DND-41 (cell line): ENCODE data around the gene ZNF248.

Experiments
- ATAC-seq: fragments of 200-7000 bp; cut with Tn5 transposase; 3 replicates; pipeline ENCODE4 v1.9.1; 2021; ENCODE audit warnings: low read depth; ENCODE audit not compliant: insufficient read depth
- DNase-seq: peaks from one replicate; pipeline ENCODE4 v3.0.0-alpha.2; 2020
- H2AFZ ChIP-seq: 2 replicates; pipeline ENCODE4 v1.6.0; 2012; ENCODE audit warnings: low read depth, low read length
- H3K27ac ChIP-seq: 2 replicates; pipeline ENCODE4 v1.5.1; 2012; ENCODE audit warnings: low read length, inconsistent platforms
- H3K27me3 ChIP-seq: fragments of 200-600 bp; sonication (generic); 2 replicates; pipeline ENCODE4 v1.6.0; 2012; ENCODE audit warnings: low read length, mild to moderate bottlenecking, inconsistent platforms; ENCODE audit not compliant: insufficient read depth, poor library complexity
- H3K36me3 ChIP-seq: 2 replicates; pipeline ENCODE4 v1.5.1; 2012; ENCODE audit warnings: low read length, inconsistent platforms; ENCODE audit not compliant: insufficient read depth
- H3K4me1 ChIP-seq: 2 replicates; pipeline ENCODE4 v1.5.1; 2012; ENCODE audit warnings: mild to moderate bottlenecking, low read length; ENCODE audit not compliant: insufficient read depth
- H3K4me2 ChIP-seq: 2 replicates; pipeline ENCODE4 v1.6.0; 2012; ENCODE audit warnings: mild to moderate bottlenecking, moderate library complexity, low read length, inconsistent platforms; ENCODE audit not compliant: insufficient read depth
- H3K4me3 ChIP-seq, 2 experiments: fragments of 200-600 bp in 1 of 2; shearing (Covaris generic) in 1 of 2; 2 replicates each; pipeline ENCODE4 v1.5.1; 2012 to 2016; ENCODE audit warnings: inconsistent platforms in 2 of 2, low read length in 2 of 2, mild to moderate bottlenecking in 2 of 2, low read depth in 1 of 2, moderate library complexity in 1 of 2
- H3K79me2 ChIP-seq: 2 replicates; pipeline ENCODE4 v1.6.0; 2012; ENCODE audit warnings: low read length, inconsistent platforms; ENCODE audit not compliant: insufficient read depth
- H3K9ac ChIP-seq: 2 replicates; pipeline ENCODE4 v1.6.0; 2012; ENCODE audit warnings: low read depth, mild to moderate bottlenecking, inconsistent platforms, low read length, moderate library complexity
- H3K9me3 ChIP-seq: 2 replicates; pipeline ENCODE4 v1.5.1; 2012; ENCODE audit warnings: low read length, moderate library complexity, mild to moderate bottlenecking, inconsistent platforms; ENCODE audit not compliant: insufficient read depth, severe bottlenecking
- H4K20me1 ChIP-seq: 2 replicates; pipeline ENCODE4 v1.6.0; 2012; ENCODE audit warnings: low read length; ENCODE audit not compliant: insufficient read depth
- EZH2 ChIP-seq: IDR thresholded peaks from 3 replicates; pipeline ENCODE4 v1.6.1; 2012; ENCODE audit warnings: borderline replicate concordance, low read depth, mild to moderate bottlenecking, moderate library complexity, low read length, inconsistent platforms; ENCODE audit not compliant: severe bottlenecking
- TF ChIP-seq, protein P1 (sequence below): IDR thresholded peaks from 2 replicates; pipeline ENCODE4 v1.5.1; 2012; ENCODE audit warnings: borderline replicate concordance, low read length, moderate library complexity, mild to moderate bottlenecking; ENCODE audit not compliant: poor library complexity, severe bottlenecking; ENCODE audit errors: extremely low read depth

The ZNF248 gene

DNA sequence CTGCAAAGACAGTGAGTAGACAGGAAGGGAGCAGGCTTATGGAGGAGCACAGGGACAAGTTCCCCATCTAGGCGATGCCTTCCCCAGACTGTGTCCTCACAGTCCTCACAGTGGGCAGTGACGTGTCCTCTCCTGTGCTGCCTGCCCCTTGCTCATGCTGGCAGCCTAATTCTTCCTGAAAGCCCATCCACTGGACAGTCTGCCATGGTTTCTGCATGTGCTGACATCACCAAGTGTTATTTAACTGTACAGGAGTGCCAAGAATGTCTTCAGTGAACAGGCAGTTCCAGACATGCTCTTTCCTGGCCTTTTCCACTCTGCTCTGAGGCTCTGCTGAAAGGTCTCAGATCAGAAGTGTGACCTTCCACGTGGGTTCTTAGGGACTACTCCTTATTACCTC, 54.1 kb downstream of the ZNF248 start:
- TF ChIP-seq, protein P1, sequence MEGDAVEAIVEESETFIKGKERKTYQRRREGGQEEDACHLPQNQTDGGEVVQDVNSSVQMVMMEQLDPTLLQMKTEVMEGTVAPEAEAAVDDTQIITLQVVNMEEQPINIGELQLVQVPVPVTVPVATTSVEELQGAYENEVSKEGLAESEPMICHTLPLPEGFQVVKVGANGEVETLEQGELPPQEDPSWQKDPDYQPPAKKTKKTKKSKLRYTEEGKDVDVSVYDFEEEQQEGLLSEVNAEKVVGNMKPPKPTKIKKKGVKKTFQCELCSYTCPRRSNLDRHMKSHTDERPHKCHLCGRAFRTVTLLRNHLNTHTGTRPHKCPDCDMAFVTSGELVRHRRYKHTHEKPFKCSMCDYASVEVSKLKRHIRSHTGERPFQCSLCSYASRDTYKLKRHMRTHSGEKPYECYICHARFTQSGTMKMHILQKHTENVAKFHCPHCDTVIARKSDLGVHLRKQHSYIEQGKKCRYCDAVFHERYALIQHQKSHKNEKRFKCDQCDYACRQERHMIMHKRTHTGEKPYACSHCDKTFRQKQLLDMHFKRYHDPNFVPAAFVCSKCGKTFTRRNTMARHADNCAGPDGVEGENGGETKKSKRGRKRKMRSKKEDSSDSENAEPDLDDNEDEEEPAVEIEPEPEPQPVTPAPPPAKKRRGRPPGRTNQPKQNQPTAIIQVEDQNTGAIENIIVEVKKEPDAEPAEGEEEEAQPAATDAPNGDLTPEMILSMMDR: no peak
- TF ChIP-seq EZH2: no peak
- Histone ChIP-seq H3K4me2 (no peak overlapping the region), H3K36me3 (no peaks in the 10 kb centered on the region), H3K9me3 (no peaks in the 10 kb centered on the region), H3K79me2 (no peaks in the 10 kb centered on the region), H3K27me3 (no peaks in the 10 kb centered on the region), H3K27ac (no peak overlapping the region), H3K9ac (no peak overlapping the region), H4K20me1 (no peaks in the 10 kb centered on the region), H3K4me3 (no peak overlapping the region), H2AFZ (no peak overlapping the region), H3K4me1 (no peaks in the 10 kb centered on the region)
- DNase-seq (no peak), ATAC-seq (no peak)

DNA sequence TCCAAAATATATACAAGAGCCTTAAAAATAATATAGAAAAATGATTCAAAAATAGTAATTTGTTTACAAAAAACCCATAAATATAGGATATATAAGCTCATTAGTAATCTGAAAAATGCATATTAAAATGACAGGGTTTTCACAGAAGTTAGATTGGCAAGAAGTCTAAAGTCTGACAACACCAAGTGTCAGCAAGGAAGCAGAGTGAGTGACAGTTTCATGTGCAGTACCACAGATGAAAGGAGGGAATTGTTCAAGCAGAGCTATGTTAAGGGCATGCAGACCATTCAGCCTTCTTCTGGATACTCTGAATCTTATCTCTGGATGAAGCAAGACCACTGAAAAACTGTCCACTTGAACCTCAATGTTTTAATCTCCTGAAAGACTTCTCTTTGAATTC, 55.9 kb downstream of the ZNF248 start:
- Histone ChIP-seq H3K9me3 (no peaks in the 10 kb centered on the region), H3K4me3 (no peak overlapping the region), H3K79me2 (no peaks in the 10 kb centered on the region), H3K36me3 (no peaks in the 10 kb centered on the region), H2AFZ (no peak overlapping the region), H3K27me3 (no peaks in the 10 kb centered on the region), H4K20me1 (no peaks in the 10 kb centered on the region), H3K4me1 (no peaks in the 10 kb centered on the region), H3K4me2 (no peak overlapping the region), H3K27ac (no peak overlapping the region), H3K9ac (no peak overlapping the region)
- TF ChIP-seq, protein P1: no peak
- TF ChIP-seq EZH2: no peak
- DNase-seq (no peak), ATAC-seq (no peak)

DNA sequence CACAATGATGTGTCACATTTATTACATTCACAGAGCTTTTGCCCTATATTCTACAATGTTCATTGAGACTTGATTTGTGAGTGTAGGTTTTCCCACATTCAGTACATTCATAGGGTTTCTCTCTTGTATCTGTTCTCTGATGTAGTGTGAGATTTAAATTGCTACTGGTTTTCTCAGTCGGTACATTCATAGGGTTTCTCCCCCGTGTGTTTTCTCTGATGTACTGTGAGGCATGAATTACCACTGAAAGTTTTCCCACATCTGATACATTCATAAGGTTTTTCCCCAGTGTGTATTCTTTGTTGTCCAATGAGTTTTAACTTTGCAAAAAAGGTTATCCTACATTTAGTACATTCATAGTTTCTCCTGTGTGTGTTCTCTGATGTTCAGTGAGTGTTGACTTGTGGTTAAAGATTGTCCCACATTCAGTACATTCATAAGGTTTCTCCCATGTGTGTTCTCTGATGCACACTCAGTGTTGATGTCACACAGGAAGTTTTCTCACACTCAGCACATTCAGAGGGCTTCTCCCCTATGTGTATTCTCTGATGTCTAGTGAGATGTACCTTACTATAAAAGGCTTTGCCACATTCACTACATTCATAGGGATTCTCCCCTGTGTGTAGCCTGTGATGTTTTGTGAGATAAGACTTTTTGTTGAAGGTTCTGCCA, 63.0 kb downstream of the ZNF248 start:
- TF ChIP-seq, protein P1: no peak
- no peak for TF ChIP-seq EZH2
- DNase-seq (no peak), ATAC-seq (peak; percentile 48; the same call in 2 of the 3 replicates)
- Histone ChIP-seq H4K20me1 (no peaks in the 10 kb centered on the region), H3K36me3 (no peaks in the 10 kb centered on the region), H3K9me3 (no peaks in the 10 kb centered on the region), H3K4me1 (no peaks in the 10 kb centered on the region), H3K4me2 (no peak overlapping the region), H3K27ac (no peak overlapping the region), H3K79me2 (no peaks in the 10 kb centered on the region), H2AFZ (no peak overlapping the region), H3K27me3 (no peaks in the 10 kb centered on the region), H3K9ac (no peak overlapping the region), H3K4me3 (no peak overlapping the region)
